Urothelium cell line (cell line): Measurements from ENCODE around the gene RIPOR2.

Experiments
- DNase-seq: peaks from one replicate; pipeline ENCODE4 v3.0.0; 2011; ENCODE audit warnings: low spot score, mixed read lengths
- FAIRE-seq: peaks from 2 replicates; lab custom pipeline; 2011; peaks lifted over from hg19 to GRCh38; lab: Jason Lieb, UNC

RIPOR2 gene

GRCh38 chr6:24827162-24827561, 108.6 kb downstream of the RIPOR2 start:
- FAIRE-seq (no peak), DNase-seq (peak; percentile 10)

GRCh38 chr6:24825130-24825630, 110.6 kb downstream of the RIPOR2 start:
- DNase-seq (no peak), FAIRE-seq (no peak)

DNA sequence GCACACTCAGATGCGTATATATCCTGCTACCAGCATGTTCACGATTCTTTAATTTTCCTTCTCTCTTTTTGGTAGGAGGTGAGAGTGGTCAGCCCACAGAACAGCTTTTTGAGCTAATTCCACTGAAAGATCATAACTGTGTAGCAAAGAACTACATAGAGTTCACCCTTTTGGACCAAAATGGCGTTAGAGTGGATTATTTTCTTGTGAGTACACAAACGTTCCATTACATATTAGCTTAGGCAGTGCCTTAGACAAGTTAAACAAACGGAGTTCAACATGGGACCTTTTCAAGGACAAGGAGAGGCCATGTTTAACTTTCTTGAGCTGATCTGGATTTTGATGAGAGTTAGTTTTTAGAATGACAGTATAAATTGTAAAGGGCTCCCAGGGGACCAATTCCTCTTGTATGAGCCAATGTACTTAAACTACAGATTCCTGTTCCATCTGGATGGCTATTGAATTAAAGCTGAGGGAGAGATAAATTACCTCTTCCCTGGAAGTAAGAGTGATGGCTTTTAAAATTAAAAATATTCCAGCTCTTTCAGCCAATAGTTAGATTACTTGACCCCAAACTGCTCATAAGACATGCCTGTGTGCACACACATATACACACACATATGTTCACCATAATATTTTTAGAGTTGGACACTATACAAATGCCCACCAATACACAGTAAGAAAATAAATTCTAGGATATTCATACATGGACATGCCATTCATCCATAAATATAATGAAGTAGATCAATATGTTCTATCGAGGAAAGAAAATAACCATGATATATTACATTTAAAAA, 111.4 kb downstream of the RIPOR2 start:
- DNase-seq (no peak), FAIRE-seq (no peak)

GRCh38 chr6:24823185-24823584, 112.6 kb downstream of the RIPOR2 start:
- no peak for FAIRE-seq
- DNase-seq, result no peak

DNA sequence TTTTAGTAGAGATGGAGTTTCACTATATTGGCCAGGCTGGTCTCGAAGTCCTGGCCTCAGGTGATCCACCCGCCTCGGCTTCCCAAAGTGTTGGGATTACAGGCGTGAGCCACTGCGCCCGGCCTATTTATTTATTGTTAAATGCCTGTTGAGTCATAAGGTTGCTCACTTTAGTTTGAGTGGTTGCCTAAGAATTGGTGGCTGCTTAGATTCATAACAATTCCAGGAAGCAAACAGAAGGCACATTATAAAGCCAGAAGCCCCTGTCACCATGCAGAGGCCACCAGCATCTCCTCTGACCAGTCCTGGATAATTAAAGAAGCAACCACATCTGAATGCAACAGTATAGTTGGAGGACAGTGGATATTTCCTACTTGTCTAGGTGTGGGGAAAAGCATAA, 113.1 kb downstream of the RIPOR2 start:
- DNase-seq, result no peak
- no peak for FAIRE-seq

DNA sequence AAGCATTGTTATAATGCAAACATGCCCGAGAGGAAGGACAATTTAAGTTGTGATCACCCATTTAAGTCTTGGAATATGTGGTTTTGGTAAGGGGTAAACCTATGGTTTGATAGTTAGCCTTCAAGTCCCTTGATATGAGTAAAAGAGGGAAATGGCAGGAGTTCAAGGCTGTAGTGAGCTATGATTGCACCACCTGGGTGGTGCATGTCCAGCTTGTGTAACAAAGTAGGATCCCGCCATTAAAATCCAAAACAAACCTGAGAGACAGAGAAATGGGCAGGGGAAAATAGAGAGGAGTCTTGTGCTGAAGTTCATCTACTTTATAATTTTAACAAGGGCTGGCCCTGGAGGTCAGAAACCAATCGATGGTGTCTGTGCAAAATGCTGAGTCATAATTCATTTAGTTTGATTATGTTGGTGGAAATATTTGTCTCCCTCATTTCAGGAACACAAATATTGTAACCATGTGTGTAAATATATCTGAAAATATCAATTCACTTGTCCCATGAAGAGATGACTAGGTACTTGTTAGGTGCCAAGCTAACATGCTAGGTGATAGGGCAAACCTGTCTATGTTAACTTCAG, 113.8 kb downstream of the RIPOR2 start:
- no peak for FAIRE-seq

GRCh38 chr6:24818346-24818745, 117.4 kb downstream of the RIPOR2 start:
- no peak for FAIRE-seq
- no peak for DNase-seq

More for the DNA sequence above, 113.8 kb downstream of the RIPOR2 start:
- no peak for DNase-seq

- DNase-seq (no peak), FAIRE-seq (no peak)
Observed at GRCh38 chr6:24809728-24810127, 126.0 kb downstream of the RIPOR2 start.

GRCh38 chr6:24807584-24807983, 128.2 kb downstream of the RIPOR2 start:
- DNase-seq (no peak), FAIRE-seq (no peak)

GRCh38 chr6:24802271-24803059, 133.3 kb downstream of the RIPOR2 start:
- DNase-seq, result no peak
- no peak for FAIRE-seq

DNA sequence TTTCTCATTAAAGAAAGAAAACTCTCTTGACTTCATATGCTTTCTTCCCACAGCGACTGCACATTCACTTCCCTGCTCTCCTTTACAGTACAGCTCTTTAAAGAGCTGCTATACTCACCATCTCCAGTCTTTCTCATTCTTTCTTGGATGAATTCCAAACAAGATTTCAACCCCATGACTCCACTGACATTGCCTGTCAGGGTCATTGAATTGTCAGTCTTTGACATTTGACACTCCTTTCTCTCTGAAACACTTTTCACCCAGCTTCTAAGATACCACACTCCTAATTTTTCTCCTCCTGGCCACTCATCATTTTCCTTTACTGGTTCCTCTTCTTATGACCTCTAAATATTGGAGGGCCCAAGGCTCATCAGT, 136.2 kb downstream of the RIPOR2 start:
- no peak for FAIRE-seq
- no peak for DNase-seq

DNA sequence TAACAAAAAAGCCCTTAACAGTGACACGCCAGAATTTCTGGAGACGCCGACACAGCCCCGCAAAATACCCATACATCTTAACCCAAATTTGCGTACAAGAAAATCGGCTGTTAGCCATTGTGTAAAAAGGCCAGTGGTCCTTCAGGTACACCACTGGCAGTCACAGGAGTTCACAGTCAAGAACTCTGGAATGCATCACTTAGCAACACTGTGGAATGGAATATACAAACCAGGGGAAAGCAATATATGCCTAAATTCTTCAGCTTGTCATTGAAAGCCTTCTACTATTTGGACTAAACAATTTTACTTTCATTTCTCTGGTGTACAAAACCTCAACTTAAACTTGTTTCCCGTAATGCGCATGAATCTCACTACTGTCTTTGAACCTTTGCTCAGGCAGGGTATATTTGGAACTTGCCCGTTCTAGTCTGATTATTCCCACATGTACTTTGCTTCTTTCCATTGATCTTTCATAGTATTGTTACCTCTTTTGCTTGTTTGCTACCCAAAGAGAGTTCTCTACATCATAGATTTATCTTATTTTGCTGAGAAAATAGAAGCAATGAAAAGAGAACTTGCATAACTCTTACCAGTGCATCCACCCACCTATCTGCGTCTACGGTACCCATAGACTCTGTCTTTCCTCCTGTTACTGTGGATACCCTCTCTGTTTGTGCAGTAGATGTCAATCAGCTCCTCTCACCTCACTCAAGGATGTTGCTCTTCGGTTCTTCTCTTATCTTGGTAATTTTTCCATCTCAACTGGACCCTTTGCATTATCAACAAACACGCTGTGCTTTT, 136.8 kb downstream of the RIPOR2 start, which contains the start of gene ARMH2:
TSS of gene ARMH2 (minus strand) at position 178 of the 801 bp plus-strand sequence. CDS start at position 118, 60 bp downstream.
- FAIRE-seq (no peak), DNase-seq (no peak)

DNA sequence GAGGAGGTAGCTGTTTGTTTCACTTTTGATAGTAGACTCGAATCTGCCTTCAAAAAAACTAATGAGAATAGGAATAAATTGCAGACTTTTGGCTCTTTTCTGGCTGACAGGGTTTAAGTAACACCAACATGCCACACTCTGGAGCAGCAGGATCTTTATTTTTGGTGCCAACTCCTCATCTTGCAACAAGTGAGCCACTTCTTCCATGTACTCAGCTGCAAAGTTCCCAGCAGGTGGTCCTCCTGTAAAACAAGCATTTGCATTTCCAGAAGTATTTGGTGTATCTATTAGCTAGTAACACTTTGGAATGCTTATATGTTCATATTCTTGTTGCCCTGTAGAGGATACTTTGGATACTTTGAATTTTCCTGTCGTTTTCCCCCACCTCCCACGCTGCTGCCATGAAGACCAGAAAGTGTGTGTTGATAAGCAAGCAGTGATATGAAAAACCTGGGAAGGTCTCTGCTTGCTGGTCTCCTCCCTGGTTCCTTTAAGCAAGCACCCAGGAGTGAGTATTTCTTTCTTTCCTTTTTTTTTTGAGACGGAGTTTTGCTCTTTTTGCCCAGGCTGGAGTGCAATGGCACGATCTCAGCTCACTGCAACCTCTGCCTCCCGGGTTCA, 138.1 kb downstream of the RIPOR2 start:
- no peak for DNase-seq
- no peak for FAIRE-seq

DNA sequence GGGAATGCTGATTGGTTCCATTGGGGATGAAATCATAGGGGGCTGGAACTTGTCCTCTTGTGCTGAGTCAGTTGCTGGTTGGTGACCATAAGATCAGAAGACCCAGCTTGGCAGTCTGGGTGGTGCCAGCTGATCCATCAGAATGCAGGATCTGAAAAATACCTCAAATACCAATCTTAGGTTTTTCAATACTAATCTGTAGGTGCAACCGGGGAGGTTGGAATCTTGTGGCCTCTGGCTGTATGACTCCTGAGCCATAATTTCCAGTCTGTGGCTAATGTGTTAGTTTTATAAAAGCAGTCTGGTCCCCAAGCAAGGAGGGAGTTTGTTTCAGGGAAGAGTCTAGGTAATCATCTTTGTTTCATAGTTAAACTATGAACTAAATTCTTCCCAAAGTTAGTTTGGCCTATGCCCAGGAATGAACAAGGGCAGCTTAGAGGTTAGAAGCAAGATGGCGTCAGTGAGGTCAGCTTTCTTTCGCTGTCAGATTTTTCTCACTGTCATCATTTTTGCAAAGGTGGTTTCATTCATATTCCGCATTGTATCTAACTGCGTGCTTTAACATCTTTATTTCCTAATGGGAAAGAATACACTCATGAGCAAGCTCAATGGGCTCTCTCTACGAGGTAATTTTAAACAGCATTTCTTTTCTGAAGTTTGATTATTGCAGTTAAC, 139.0 kb downstream of the RIPOR2 start:
- DNase-seq (no peak), FAIRE-seq (no peak)

GRCh38 chr6:24795106-24795505, 140.7 kb downstream of the RIPOR2 start:
- FAIRE-seq, result no peak

DNA sequence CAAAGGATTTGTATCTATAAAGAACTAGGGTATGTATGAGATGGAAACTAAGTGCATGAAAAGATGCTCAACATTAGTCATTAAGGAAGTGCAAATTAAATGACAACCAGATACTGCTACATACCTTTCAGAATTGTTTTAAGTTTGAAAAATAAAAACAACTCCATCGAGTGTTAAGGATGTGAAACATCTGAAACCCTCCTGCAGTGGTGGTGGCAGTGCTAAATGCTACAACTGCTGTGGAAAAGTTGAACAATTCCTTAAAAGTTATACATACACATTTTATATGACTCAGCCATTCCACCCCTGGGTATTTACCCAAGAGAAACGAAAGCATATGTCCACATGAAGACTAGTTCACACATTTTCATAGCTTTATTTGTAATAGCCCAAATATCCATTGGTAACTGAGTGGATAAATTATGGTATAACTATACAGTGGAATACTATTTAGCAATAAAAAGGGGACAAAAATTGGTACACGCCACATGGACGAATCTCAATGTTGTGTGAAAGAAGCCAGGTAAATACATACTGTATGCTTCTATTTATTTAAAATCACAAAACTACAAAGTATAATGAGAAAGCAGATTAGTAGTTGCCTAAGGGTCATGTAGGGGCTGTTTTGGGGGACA, 147.6 kb downstream of the RIPOR2 start:
- FAIRE-seq (no peak), DNase-seq (no peak)

More at GRCh38 chr6:24795106-24795505, 140.7 kb downstream of the RIPOR2 start:
- DNase-seq, result no peak

GRCh38 chr6:24780206-24780605, 155.6 kb downstream of the RIPOR2 start:
- no peak for FAIRE-seq

GRCh38 chr6:24779416-24780016, 156.2 kb downstream of the RIPOR2 start:
- FAIRE-seq (no peak), DNase-seq (no peak)

More at GRCh38 chr6:24780206-24780605, 155.6 kb downstream of the RIPOR2 start:
- no peak for DNase-seq

DNA sequence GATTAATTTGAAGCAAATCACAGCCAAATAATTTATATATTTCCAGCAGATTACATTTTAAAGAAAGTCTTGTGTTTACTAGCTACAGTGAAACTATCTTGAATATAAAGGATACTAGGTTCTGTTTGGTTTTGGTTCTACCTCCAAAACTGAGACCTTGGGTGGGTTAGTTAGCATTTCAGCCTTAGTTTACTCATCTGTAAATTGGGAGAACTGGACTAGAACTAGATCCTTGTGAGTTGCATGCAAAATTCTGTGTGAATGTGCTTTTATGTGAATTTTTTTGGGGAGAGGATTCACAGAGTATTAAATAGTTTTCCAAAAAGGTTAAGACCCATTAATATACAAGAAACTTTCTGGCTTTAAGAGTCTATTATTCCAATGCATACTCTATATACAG, 156.9 kb downstream of the RIPOR2 start:
- no peak for FAIRE-seq

More for the DNA sequence above, 156.9 kb downstream of the RIPOR2 start:
- DNase-seq, result no peak
